Smooth muscle cell (in vitro differentiated cells): Measurements from ENCODE around the gene OGFR. TPM values are rescaled to one million over a fixed set of nuclear protein-coding genes. Genes with fewer than 3 reads are reported as not detected.

Experiments used
- DNase-seq: peaks from one replicate; lab custom pipeline; 2025; ENCODE audit not compliant: unreplicated experiment; lab: John Stamatoyannopoulos, UW
- H2AFZ ChIP-seq: fragments of 200-600 bp; sonication (generic); 2 replicates; pipeline ENCODE4 v1.6.0; 2016; ENCODE audit warnings: antibody characterized with exemption, low read depth, mild to moderate bottlenecking
- H3F3A ChIP-seq: fragments of 200-600 bp; sonication (generic); 2 replicates; pipeline ENCODE4 v1.6.0; 2017; ENCODE audit warnings: antibody characterized with exemption, low read depth
- H3K27ac ChIP-seq: fragments of 200-600 bp; sonication (generic); 2 replicates; pipeline ENCODE4 v1.5.1; 2016; ENCODE audit warnings: low read depth, mild to moderate bottlenecking
- H3K27me3 ChIP-seq: fragments of 200-600 bp; sonication (generic); 2 replicates; pipeline ENCODE4 v1.6.1; 2016; ENCODE audit warnings: low read depth, mild to moderate bottlenecking
- H3K36me3 ChIP-seq: fragments of 200-600 bp; sonication (generic); 2 replicates; pipeline ENCODE4 v1.5.1; 2016; ENCODE audit warnings: low read depth
- H3K4me1 ChIP-seq: fragments of 200-600 bp; sonication (generic); 2 replicates; pipeline ENCODE4 v1.5.1; 2016; ENCODE audit warnings: low read depth
- H3K4me2 ChIP-seq: fragments of 200-600 bp; sonication (generic); 2 replicates; pipeline ENCODE4 v1.6.0; 2016; ENCODE audit warnings: mild to moderate bottlenecking
- H3K4me3 ChIP-seq: fragments of 200-600 bp; sonication (generic); 2 replicates; pipeline ENCODE4 v1.5.1; 2016; ENCODE audit warnings: mild to moderate bottlenecking
- H3K79me2 ChIP-seq: fragments of 200-600 bp; sonication (generic); 2 replicates; pipeline ENCODE4 v1.6.0; 2016; ENCODE audit warnings: low read depth, mild to moderate bottlenecking
- H3K9ac ChIP-seq: fragments of 200-600 bp; sonication (generic); 2 replicates; pipeline ENCODE4 v1.6.0; 2016; ENCODE audit warnings: low read depth
- H3K9me3 ChIP-seq: fragments of 200-600 bp; sonication (generic); replicated peaks from 2 replicates; pipeline ENCODE4 v1.5.1; 2016; ENCODE audit warnings: low read depth
- H4K20me1 ChIP-seq: fragments of 200-600 bp; sonication (generic); 2 replicates; pipeline ENCODE4 v1.6.0; 2016; ENCODE audit warnings: low read depth
- CTCF ChIP-seq: fragments of 200-600 bp; sonication (generic); IDR thresholded peaks from 2 replicates; pipeline ENCODE4 v1.5.1; 2017; ENCODE audit warnings: borderline replicate concordance, mild to moderate bottlenecking, antibody characterized with exemption; ENCODE audit not compliant: insufficient read depth, poor library complexity, severe bottlenecking
- WGBS: methylation state at CpG from one replicate; pipeline ENCODE4 v1.1.7; 2016; ENCODE audit warnings: low lambda C conversion rate; 5-methylcytosine and 5-hydroxymethylcytosine counted together
- polyA plus RNA-seq: library from polyadenylated mRNA; unstranded; fragments of >200 nt; fragmentation: Nextera tagmentation; extraction: Ambion mirVana; gene quantifications from 2 replicates; pipeline ENCODE4 v1.2.1, GENCODE V29; 2016
- total RNA-seq: library from RNA; depleted of rRNA; stranded (reverse); fragments of >200 nt; gene quantifications from 2 replicates; pipeline ENCODE4 v1.2.3, GENCODE V29; 2014

The OGFR gene
- total and polyA plus RNA-seq, 2 experiments from 2014 or later = 24.4 to 53.2 TPM

- 94% methylated on average over 20 of the region's 20 CpGs for WGBS
These were observed 34.3 kb upstream of the OGFR start for GRCh38 chr20:62770111-62770910.

GRCh38 chr20:62770916-62771315, 33.7 kb upstream of the OGFR start:
- no peaks in the 10 kb centered on the region for H3F3A ChIP-seq
- no peak overlapping the region for H2AFZ ChIP-seq
- H3K27me3 ChIP-seq = no peaks in the 10 kb centered on the region
- H3K36me3 ChIP-seq = no peaks in the 10 kb centered on the region
- H3K79me2 ChIP-seq = no peaks in the 10 kb centered on the region
- no peak overlapping the region for H3K27ac ChIP-seq
- DNase-seq = no peak
- peaks cover 7% of the 10 kb centered on the region for H3K4me1 ChIP-seq
- no peak overlapping the region for H3K4me3 ChIP-seq
- H3K9ac ChIP-seq = no peak overlapping the region
- no peaks in the 10 kb centered on the region for H4K20me1 ChIP-seq
- H3K4me2 ChIP-seq = no peak overlapping the region
- WGBS = 86% methylated on average over 14 of the region's 14 CpGs
- H3K9me3 ChIP-seq = no peaks in the 10 kb centered on the region
- no peak for TF ChIP-seq CTCF

More at GRCh38 chr20:62770111-62770910, 34.3 kb upstream of the OGFR start:
- Histone ChIP-seq H3K36me3 (no peaks in the 10 kb centered on the region), H3K27ac (no peak overlapping the region), H3K9me3 (no peaks in the 10 kb centered on the region), H2AFZ (no peak overlapping the region), H3K79me2 (no peaks in the 10 kb centered on the region), H3K4me3 (no peak overlapping the region), H3K9ac (no peak overlapping the region), H3F3A (no peaks in the 10 kb centered on the region), H3K4me1 (peaks cover 7% of the 10 kb centered on the region), H4K20me1 (no peaks in the 10 kb centered on the region), H3K27me3 (no peaks in the 10 kb centered on the region), H3K4me2 (no peak overlapping the region)
- no peak for DNase-seq
- TF ChIP-seq CTCF = no peak

GRCh38 chr20:62771396-62772102, 33.1 kb upstream of the OGFR start:
- Histone ChIP-seq H2AFZ (no peak overlapping the region), H3K9me3 (no peaks in the 10 kb centered on the region), H3K4me1 (peaks cover 7% of the 10 kb centered on the region), H3K36me3 (no peaks in the 10 kb centered on the region), H3K9ac (no peak overlapping the region), H3K27ac (no peak overlapping the region), H4K20me1 (no peaks in the 10 kb centered on the region), H3K4me3 (no peak overlapping the region), H3K4me2 (no peak overlapping the region), H3K79me2 (no peaks in the 10 kb centered on the region), H3F3A (no peaks in the 10 kb centered on the region), H3K27me3 (no peaks in the 10 kb centered on the region)
- 91% methylated on average over 25 of the region's 25 CpGs for WGBS
- DNase-seq = no peak
- no peak for TF ChIP-seq CTCF
